ENCODE measurements around the gene HOXA10. TPM values are rescaled to one million over a fixed set of nuclear protein-coding genes. Genes with fewer than 3 reads are reported as not detected.
A peak's percentile ranks its signal among the peaks of the same experiment; 100 is the strongest.

HOXA10 gene
- total RNA-seq, 1 experiment from 2014 or later: 19.6 TPM

DNA sequence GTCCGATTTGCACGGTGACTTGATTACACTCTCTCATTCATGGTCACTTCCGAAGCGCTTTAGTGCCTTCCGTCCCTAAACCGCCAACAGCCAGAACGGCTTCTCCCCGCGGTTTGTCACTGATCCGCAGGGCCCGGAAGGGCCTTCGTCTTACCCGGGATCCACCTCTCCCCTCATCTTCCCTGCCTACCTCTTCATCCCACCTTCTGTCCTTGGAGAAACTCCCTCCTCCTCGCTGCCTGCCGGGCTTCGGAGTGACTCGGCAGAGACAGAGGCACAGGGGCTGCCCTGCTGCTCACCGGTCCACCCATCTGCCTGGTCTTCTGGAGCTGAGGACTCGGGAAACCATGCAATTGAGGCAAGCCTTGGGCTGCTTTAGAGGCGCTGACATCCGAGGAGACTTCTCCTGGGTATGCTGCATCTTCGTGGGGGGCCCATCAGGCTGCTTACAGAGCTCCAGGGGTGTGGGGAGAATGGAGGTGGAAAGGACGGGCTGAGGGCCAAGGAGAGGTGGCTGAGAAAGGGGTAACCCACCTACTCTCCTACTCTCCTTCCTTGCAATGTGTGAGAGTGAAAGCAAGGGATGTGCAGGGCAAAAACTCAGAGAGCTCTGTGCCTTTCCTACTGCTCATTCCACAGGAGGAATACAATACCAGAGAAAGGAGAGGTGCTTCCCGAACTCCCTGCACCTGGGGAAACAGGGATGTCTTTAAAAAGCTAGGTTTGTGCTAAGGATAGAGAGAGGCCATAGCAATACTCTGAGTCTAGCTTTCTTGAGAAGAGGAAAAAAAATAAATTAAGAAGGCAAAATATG is 11.9 kb upstream of the HOXA10 start:
- RAD21 ChIA-PET (ENCODE audit: low non-redundant PET in 1 of 2, low total read pairs in 2 of 2, uncharacterized antibody in 2 of 2, unreplicated experiment in 2 of 2): no interaction called here
- BruUV-seq (replicated peaks): no TSS peak
- H3K9me3 ChIP-seq (ENCODE audit: control insufficient read depth in 1 of 2, insufficient read depth in 1 of 2, low read depth in 1 of 2, low read length in 2 of 2): no peaks in the 10 kb centered on the region
- H3K4me1 ChIP-seq (ENCODE audit: control insufficient read depth in 1 of 2, insufficient read depth in 2 of 2, low read length in 2 of 2): peaks cover 18 to 32% of the 10 kb centered on the region in 2 experiments
- TF ChIP-seq SP1 (IDR thresholded peaks at IDR 0.05; ENCODE audit: low read depth): no peak
- TF ChIP-seq FOSL1 (IDR thresholded peaks at IDR 0.05; ENCODE audit: low read depth): no peak
- no peak for TF ChIP-seq JUND (IDR thresholded peaks at IDR 0.05)
- no peak for TF ChIP-seq EZH2phosphoT487 (IDR thresholded peaks at IDR 0.05; ENCODE audit: borderline replicate concordance)
- TF ChIP-seq POLR2A (IDR thresholded peaks at IDR 0.05; ENCODE audit: borderline replicate concordance, extremely low read depth, insufficient read depth, insufficient read length): no peak
- TF ChIP-seq, protein P1, sequence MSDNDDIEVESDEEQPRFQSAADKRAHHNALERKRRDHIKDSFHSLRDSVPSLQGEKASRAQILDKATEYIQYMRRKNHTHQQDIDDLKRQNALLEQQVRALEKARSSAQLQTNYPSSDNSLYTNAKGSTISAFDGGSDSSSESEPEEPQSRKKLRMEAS (IDR thresholded peaks at IDR 0.05): no peak
- TF ChIP-seq, protein P2, sequence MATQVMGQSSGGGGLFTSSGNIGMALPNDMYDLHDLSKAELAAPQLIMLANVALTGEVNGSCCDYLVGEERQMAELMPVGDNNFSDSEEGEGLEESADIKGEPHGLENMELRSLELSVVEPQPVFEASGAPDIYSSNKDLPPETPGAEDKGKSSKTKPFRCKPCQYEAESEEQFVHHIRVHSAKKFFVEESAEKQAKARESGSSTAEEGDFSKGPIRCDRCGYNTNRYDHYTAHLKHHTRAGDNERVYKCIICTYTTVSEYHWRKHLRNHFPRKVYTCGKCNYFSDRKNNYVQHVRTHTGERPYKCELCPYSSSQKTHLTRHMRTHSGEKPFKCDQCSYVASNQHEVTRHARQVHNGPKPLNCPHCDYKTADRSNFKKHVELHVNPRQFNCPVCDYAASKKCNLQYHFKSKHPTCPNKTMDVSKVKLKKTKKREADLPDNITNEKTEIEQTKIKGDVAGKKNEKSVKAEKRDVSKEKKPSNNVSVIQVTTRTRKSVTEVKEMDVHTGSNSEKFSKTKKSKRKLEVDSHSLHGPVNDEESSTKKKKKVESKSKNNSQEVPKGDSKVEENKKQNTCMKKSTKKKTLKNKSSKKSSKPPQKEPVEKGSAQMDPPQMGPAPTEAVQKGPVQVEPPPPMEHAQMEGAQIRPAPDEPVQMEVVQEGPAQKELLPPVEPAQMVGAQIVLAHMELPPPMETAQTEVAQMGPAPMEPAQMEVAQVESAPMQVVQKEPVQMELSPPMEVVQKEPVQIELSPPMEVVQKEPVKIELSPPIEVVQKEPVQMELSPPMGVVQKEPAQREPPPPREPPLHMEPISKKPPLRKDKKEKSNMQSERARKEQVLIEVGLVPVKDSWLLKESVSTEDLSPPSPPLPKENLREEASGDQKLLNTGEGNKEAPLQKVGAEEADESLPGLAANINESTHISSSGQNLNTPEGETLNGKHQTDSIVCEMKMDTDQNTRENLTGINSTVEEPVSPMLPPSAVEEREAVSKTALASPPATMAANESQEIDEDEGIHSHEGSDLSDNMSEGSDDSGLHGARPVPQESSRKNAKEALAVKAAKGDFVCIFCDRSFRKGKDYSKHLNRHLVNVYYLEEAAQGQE (IDR thresholded peaks at IDR 0.05; ENCODE audit: low read depth): no peak
- no peak for TF ChIP-seq YY1 (IDR thresholded peaks at IDR 0.05; ENCODE audit: extremely low read depth, insufficient replicate concordance, low read depth, low read length)
- TF ChIP-seq TCF7L2 (IDR thresholded peaks at IDR 0.05; ENCODE audit: borderline replicate concordance, extremely low read depth, insufficient read depth, insufficient read length): no peak
- H2AFZ ChIP-seq (ENCODE audit: low read depth, low read length, poor library complexity, severe bottlenecking): no peak overlapping the region
- DNase-seq (ENCODE audit: low read depth, low spot score): no peak
- no peak overlapping the region for H3K9ac ChIP-seq (ENCODE audit: low read length)
- no peaks in the 10 kb centered on the region for H3K36me3 ChIP-seq (ENCODE audit: control insufficient read depth in 1 of 2, insufficient read depth in 2 of 2, low read length in 2 of 2)
- H3K79me2 ChIP-seq (ENCODE audit: insufficient read depth, low read length): peaks cover 19% of the 10 kb centered on the region; the same call in 1 of the 2 replicates
- POLR2A ChIA-PET: interaction anchor here (1.1 kb wide), 1 partner anchor 15 kb away, joined by 3 read pairs; no protein-coding TSS in a partner anchor
- H4K20me1 ChIP-seq (ENCODE audit: insufficient read depth): no peaks in the 10 kb centered on the region
- no peaks in the 10 kb centered on the region for H3K9me2 ChIP-seq (ENCODE audit: insufficient read depth)
- H3K27me3 ChIP-seq (ENCODE audit: insufficient read depth, low read length): no peaks in the 10 kb centered on the region
- intact Hi-C loops (cut with micrococcal nuclease): no loop called here
- peak overlapping the region; percentile 100; the same call in 1 of the 2 replicates for H3K4me2 ChIP-seq (ENCODE audit: low read length)
- no peak overlapping the region for H3K27ac ChIP-seq (ENCODE audit: low read depth, low read length)
- no peak for ATAC-seq
- CTCF ChIA-PET: interaction anchor here (2.0 to 2.2 kb wide), 2 partner anchors 10 to 908 kb away, joined by 7 to 8 read pairs; no protein-coding TSS in a partner anchor
- H3K4me3 ChIP-seq (replicated peaks in 1 of 2; ENCODE audit: low read depth in 1 of 2, low read length in 2 of 2): no peak overlapping the region
